Measurements from ENCODE around the gene COPB1.
"Not testable (repeated sequence)": the region's sequence is repeated elsewhere in the genome, so short reads cannot be mapped to it uniquely, and the experiment has no call there.

COPB1 gene, protein sequence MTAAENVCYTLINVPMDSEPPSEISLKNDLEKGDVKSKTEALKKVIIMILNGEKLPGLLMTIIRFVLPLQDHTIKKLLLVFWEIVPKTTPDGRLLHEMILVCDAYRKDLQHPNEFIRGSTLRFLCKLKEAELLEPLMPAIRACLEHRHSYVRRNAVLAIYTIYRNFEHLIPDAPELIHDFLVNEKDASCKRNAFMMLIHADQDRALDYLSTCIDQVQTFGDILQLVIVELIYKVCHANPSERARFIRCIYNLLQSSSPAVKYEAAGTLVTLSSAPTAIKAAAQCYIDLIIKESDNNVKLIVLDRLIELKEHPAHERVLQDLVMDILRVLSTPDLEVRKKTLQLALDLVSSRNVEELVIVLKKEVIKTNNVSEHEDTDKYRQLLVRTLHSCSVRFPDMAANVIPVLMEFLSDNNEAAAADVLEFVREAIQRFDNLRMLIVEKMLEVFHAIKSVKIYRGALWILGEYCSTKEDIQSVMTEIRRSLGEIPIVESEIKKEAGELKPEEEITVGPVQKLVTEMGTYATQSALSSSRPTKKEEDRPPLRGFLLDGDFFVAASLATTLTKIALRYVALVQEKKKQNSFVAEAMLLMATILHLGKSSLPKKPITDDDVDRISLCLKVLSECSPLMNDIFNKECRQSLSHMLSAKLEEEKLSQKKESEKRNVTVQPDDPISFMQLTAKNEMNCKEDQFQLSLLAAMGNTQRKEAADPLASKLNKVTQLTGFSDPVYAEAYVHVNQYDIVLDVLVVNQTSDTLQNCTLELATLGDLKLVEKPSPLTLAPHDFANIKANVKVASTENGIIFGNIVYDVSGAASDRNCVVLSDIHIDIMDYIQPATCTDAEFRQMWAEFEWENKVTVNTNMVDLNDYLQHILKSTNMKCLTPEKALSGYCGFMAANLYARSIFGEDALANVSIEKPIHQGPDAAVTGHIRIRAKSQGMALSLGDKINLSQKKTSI

DNA sequence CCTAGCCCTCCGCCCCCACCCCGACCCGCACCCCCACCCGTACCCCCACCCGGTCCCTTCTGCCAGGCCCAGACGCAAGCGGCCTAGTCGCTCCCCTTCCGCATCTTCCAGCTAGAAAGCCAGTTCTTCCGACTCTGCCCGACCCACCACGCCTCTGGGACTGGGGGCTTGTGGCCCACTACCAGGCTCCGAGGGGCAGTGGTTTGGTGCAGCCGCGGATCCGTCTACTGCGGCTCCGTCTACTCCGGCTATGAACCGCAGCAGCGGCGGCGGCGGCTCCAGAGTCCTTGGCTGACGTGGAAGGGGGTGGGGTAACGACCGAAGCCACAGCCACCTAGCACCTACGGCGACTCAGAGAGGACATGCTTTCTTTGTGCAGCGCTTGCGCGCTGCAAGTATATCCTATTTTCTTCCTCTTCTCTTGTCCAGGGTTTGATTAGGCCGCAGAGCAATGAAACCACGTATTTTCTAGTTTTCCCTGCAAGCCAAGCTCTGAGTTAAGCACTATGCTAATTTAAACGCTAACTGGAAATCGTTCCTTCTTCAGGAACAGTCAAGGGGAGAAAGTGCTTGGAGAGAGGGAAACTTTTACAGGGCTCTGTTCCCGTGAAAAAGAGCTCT is at the start of gene COPB1:
COPB1 (minus strand) TSS at position 252 of the 621 bp plus-strand sequence. CDS start 883 bp downstream, outside the sequence.
- peak; percentile 88 for DNase-seq

DNA sequence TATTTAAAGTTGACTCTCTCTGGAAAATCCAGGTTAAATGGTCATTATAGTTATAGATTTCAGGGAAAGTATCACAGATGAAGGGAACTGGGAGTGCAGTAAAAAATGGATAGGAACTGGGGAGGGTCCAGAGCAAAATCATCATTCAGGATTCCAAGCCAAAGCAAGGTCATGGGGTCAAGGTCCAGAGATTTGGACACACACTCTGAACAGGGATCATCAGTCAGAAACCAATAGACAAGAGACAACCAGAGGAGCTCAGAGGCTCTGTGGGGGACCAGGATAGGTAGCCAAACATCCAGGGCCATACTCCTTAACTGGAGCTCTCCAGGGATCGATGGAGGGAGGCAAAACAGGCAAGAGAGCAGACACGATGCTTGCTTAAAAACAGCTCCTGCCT is 47.8 kb upstream of the COPB1 start:
- no peak for DNase-seq

DNA sequence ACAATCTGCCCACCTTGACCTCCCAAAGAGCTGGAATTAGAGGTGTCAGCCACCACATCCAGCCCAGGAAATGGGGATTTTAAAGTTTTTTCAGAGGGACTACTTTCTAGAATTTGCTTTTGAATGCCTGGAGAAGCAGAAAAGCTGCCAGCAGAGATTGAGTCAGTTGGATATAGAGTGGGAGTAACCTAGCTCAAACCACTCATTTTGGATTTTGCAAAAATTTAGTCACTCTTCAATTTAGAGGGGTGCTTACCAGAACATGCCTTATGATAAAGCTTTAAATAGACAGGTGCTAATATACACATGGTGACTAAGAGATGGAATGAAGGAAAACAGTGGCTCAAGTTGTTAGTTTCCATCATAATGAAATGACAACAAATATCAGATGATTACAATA is 47.1 kb upstream of the COPB1 start:
- DNase-seq = no peak

DNA sequence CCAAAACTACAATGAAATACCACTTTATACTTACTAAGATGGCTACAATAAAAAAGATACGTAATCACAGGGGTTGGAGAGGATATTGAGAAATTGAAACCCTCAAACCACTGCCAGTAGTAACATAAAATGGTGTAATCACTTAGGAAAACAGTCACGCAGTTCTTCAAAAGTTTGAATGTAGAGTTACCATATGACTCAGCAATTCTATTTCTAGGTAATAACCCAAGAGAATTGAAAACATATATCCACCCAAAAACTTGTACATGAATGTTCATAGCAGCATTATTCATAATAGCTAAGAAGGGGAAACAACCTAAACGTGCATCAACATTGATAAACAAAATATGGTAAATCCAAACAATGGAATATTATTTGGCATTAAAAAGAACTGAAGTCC is 45.0 kb upstream of the COPB1 start:
- DNase-seq = no peak

DNA sequence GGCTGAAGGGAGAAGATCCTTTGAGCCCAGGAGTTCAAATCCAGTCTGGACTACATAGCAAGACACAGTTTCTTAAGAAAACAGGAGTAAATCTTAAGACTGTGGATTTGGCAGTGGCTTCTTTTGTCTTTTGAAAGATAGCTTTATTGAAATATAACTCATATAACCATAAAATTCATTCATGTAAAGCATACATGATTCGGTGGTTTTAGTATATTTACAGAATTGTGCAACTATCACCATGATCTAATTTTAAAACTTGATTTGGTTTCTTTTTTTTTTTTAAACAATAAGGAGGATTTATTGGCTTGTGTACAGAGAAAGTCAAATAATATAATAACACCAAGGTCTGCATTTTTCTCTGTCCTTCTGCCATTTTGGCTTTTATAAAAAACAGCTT is 43.6 kb upstream of the COPB1 start:
- DNase-seq = no peak

DNA sequence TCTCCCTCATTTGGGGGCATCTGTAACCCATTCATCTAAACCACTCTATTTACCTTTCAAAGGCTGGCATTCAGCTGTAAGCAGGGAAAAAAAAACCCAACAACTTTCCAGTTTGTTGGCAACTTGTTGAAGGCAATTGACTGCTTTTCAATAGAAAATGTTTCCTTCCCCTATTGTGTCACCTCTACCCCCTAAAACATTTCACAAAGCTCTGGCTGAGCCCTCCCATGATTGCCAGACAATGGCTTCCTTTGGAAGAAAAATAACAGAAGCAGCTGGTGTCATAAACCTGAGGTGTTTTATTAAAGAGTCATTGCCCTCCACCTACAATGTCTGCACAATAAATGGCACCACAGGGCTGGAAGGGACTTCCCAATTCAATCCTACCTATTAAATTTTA is 42.7 kb upstream of the COPB1 start:
- no peak for DNase-seq

DNA sequence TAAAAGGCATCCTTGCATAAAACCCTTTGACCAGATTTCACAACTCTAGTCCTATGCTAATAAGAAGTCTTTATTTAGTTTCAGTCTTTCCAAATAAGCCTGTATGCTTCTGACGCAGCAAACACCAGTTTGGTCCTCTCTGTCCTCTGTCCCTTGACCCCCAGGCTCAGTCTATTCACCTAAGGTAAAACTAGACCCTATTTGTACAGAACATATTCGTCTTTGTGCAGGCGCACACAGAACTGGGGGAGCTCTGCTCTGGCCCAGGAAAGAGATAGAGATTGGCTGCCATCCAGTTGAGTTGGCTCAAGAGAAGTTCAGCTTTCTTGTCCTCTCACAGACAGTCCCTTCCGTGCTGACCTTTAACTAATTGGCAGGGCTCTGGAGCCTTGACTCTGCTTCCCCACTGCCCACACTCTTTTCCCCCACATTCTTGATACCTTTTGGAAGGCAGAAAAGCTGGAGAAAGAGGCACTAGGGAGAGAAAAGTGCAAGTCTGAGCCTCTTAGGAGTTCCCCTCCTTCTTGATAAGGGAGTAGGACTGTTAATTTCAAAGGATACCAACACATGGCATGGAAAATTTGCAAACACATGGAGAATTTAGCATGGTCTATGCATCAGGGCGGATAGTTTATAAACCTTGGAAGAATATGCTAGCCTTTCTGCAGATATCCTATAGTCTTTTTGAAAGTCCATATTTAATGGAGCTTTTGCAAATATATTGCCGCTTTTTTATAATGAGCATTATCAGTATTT is 41.8 kb upstream of the COPB1 start:
- DNase-seq = no peak

DNA sequence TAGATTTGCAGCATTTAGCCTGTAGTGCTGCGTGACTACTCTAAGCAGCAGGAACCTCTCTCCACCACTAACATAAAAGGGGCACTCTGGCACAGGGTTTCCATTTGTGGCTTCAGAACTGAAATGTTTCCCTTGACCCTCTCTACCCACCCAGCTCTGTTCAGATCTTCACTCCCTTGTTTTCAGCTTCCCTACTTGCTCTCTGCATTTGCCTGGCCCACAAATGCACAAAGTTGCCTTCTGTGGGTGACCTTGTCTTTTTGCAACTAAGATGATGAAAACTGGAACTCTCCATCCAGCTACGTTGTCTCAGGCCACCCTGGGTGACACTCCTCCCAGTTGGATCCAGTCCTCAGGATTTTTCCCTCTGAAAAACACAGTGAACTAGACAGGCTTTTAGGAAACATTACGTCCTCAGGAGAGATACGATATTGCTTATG is 40.4 kb upstream of the COPB1 start:
- DNase-seq = no peak

DNA sequence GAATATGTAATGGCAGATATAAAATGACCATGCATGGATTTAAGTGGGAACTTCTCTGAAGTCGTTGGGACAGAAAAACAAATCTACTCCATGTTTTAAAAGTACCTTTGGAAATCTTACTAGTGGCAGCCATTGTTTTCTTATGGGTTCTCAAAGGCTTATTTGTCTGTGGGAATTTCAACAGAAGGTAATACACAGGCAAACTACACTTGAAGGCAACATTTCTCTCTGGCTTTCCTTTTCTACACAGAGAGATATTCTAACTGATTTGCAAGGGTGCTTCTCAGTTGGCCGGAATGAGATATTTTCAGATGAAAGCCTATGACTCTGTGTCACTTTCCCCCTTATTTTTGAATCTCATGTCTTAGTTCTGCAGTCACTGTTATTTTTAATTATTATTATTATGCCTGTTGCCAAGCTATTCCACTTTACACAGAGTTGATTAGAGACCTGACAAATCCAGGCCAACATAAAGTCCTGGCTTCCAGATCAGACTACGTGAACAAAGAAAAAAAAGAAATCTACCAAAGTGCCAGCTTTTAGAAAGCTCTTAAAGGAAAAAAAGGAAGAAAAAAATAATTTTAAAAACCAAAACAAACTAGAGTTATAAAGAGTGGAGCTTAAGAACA is 39.4 kb upstream of the COPB1 start:
- no peak for DNase-seq

DNA sequence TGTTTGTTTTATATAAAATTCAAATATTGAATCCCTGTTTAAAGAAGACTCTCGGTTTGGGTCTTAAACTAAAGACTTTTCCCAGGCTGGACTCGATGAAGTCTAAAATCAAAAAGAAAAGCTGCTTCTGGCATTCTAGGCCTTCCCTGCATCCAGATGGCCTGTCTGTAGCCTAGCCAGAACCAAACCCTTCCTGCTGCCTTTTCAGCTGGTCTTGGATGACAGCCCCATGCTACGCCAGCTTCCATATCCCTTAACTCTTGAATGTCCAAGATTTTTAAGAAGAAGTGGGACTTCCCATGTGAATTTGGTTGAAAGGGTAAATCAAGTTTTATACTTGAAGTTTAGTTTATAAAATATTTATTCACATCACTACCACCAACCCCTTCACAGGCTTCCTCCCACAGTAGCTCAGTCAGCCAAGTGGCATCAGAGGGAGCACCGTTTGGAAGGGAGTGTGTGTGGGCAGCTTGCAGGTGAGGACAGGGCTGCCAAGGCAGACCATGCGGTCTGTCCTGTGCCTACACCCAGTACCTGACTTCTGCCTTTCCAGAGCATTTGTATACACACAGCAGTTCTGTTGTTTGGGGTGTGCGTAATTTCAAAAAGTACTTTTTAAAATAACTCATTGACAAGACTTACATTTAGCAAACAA is 38.8 kb upstream of the COPB1 start:
- no peak for DNase-seq

DNA sequence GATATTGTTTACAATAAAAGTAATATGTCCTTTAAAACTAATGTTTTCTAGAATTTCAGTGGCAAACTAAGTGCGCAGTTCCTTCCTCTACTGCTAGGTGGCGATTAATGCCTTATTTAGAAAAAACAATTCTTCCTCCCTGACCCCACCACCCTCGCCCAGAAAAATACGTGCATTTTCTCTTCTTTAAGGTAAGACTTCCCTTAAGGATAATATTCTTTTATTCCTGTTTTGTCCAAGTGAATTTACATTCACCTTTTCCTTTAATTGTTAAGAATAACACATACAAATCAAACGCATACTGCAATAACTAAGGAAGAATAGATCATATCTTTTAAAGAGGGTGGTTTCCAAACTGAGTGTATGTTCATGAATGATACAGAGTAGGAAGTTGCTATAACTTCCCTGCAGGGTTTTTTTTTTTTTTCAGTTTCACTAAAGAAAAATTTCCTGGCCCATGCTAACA is 37.6 kb upstream of the COPB1 start:
- no peak for DNase-seq

DNA sequence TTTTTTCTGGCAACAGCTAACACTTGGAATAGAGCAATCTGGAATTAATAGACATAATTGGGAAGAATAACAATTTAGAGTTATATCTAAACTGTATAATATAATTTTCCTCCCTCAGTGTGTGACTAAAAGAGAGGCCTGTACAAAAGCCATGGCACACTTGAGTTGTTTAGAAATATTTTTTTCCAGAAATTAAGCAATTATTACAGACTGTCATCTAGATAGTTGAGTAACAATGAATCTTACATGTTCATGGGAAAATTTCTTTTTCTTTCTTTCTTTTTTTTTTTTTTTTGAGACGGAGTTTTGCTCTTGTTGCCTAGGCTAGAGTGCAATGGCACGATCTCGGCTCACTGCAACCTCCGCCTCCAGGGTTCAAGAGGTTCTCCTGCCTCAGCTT is 35.6 kb upstream of the COPB1 start:
- DNase-seq = not testable (repeated sequence)

DNA sequence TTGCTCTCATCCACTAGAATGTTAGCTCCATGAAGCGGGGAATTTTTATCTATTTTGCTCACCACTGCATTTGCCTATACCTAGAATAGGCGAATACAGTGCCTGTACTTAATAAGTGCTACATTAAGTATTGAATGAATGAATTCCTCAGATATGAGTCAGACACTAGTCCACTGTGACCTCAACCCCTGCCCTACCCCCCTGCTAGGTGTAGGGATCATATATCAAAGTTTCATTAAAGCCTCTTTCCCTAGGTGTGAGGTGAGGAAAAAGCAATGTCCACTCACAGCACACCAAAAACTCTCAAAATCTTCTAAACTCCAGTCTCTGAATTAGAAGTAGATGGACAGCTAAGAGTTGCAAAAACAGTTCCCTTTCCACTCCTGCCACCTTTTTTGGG is 30.3 kb upstream of the COPB1 start:
- no peak for DNase-seq

DNA sequence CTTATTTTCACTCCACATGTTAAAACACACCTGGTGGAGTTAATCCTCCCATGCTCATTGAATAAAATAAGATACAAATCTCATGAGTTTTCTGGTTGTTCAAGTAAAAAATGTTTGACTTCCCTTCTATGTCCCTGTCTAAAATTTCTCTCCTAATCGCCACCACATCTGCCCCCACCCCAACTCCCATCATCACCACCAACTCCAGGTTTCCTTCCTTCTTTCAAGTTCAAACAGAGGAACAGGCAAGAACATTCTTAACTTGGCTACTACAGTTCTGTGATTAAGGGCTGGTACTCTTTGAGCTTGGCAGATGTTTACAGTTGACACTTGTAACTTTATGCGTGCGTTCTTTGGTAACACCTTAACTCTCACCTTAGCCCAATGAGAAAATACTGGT is 29.7 kb upstream of the COPB1 start:
- DNase-seq = no peak

DNA sequence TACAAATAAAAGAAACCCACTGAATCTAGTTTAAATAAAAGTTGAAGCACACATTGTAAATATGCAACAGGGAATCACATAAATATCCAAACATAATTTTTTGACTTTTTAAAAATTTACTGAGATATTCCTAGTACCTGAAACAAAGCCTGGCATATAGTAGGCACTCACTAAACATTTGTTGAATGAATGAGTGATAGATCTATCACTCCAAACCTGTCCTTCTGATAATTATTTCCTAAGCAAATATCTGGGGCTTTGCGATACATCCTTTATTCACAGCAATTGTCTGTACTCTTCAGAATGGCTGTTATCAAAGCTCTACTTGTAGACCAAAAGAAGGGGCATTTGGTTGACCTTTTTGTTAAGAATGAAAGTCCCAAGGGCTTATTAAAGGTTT is 23.2 kb upstream of the COPB1 start:
- DNase-seq = no peak

DNA sequence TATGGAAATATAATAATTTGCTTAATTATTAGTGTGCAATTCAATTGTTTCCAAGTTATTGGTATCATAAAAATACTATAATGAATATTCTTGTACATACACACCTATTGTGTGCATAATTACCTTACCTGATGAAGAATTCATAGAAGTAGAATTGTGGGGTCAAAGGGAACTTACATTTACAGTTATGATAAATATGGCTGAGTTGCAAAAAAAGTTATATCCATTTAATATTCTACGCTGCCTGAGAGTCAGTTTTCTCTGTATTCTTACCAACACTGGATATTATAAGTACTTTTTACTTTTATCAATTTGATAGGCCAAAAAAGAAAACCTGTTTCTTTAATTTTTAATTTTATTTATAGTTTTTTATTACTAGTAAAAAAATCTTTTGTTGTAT is 22.6 kb upstream of the COPB1 start:
- no peak for DNase-seq

DNA sequence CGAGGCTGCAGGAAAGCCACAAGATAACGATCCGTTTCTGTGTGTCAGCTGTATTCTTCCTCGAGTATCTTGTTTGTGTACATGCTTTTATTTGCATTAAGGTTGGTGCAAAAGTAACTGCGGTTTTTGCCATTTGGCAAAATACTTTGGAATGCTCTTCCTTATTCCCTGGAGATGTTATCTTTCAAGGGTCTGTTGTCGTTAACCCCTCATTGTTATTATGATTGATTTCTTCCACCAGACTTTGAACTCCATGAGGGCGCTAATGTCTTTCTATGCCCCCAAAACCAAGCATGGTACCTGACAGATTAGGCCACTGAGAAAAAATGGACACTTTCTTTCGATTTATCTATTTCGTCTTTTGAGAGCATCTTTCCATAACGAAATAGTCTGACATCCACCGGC is 21.1 kb upstream of the COPB1 start:
- DNase-seq = no peak

DNA sequence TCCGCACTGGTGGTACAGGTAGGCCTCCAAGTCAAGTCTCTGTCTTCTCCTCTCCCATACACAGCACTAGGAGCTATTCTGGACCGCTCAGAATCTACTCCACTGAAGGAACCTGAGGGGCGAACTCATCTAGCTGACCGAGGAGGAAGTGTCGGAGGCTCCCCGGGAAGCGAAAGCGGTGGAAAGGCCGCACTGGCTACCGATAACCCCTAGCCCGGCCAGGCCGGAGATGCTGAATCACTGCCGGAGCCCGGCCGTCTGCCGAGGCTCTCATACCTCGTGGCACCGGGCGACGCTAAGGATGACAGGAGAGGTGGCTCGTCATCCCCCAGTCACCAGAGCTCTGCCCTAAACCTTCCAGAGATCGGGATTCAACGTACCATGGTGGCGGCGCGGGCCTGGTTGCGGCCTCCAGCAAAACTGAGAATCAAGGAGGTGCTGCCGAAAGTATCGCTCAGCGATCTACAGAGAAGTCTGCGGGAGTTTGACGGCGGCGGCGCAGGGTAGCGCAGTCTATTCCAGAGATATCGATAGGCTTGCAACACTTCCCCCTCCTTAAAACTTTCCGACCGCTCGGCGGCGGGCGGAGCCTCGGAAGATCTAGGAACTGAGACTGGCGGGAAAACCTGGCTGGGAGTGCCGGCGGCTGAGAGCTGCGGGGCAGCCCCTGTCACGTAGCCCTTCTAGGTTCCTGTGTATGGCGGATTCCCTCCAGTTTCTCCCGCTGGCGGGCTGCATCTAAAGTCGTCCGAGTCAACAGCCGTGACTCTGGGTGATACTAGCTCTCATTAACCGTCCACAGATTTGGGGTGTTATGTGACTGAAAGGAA is 20.5 kb upstream of the COPB1 start, which contains the start of gene PSMA1:
PSMA1 (minus strand) TSS at position 470 of the 830 bp plus-strand sequence; CDS start at position 383, 87 bp downstream.
- peak; percentile 95 for DNase-seq

DNA sequence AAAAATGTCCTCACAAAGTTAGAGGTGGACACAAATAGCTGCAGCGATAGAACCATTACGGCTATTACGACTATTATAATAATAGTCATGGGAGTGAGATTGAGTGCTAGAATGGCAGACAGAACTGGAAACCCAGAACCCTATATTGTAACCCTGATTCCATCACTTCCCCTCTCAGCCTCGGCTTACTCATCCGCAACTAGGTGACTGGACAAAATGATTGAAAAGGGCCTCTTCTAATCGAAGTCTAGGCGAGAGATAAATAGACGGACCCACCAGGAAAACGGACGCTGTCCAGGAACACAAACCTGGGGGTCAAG is 19.9 kb upstream of the COPB1 start:
- DNase-seq = no peak

DNA sequence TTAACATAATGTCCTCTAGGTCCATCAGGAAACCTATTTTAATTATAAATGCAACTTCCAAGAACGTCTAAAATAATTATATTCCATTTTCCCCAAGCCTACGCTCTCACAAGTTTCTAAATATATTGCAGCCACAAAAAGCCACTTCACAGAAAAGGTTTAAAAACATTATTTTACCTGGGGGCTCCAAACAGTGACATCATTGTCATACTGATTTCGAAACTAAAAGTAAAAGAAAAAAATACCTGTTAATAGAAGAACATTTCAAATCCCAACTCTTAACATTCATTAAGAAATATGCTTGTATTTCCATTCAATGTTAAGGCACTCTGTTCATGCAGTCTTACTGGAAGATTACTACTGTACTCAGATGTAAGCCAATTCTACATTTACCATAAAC is 19.2 kb upstream of the COPB1 start:
- DNase-seq = no peak

DNA sequence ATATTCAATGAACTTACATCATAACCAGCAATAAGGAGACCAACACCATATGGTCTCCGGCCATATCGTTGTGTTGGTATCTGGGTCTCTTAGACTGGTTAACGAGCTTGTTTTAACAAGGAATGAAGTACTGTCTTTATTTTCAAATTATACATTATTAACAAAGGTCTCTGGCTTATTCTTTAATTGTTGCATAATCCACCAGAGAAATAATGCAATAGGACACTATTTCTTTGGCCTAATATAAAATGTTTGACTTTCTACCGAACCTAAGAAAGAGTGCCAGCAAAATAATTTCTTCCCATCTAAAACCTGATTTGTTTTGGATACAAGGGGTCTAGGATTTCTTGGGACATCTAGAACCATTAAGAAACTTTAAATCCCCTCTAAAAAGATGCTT is 14.2 kb upstream of the COPB1 start:
- DNase-seq = no peak
